Mucosa of descending colon (tissue), 3 donors: ENCODE data around the gene GPR141. TPM values are rescaled to one million over a fixed set of nuclear protein-coding genes. Genes with fewer than 3 reads are reported as not detected.

Experiments
- ATAC-seq: fragments of 200-7000 bp; cut with Tn5 transposase; one replicate; pipeline ENCODE4 v1.9.1; 2020; ENCODE audit warnings: mild to moderate bottlenecking, moderate library complexity
- DNase-seq, 3 donors: peaks; one replicate each; pipeline ENCODE4 v3.0.0-alpha.2; 2020
- H3K36me3 ChIP-seq: fragments of 200-600 bp; one replicate; pipeline ENCODE4 v1.8.0; 2021; ENCODE audit warnings: low read depth, mild to moderate bottlenecking
- H3K4me1 ChIP-seq: fragments of 200-600 bp; one replicate; pipeline ENCODE4 v1.8.0; 2021; ENCODE audit warnings: low read depth, mild to moderate bottlenecking
- H3K4me3 ChIP-seq: fragments of 200-600 bp; one replicate; pipeline ENCODE4 v1.8.0; 2021; ENCODE audit warnings: mild to moderate bottlenecking
- H3K9me3 ChIP-seq: fragments of 200-600 bp; one replicate; pipeline ENCODE4 v1.8.0; 2021; ENCODE audit warnings: mild to moderate bottlenecking
- CTCF ChIP-seq: fragments of 200-600 bp; IDR thresholded peaks from one replicate; pipeline ENCODE4 v1.8.0; 2022; ENCODE audit warnings: antibody characterized with exemption, mild to moderate bottlenecking
- intact Hi-C, 2 donors: fragments of 100-400 bp; cut with DNase I in 1 of 2; cut with micrococcal nuclease in 1 of 2; formaldehyde crosslinking; loops; one replicate each; pipeline versions ENCODE4 v1.11.0 to v1.11.1; 2022; cut with DNase I, micrococcal nuclease
- total RNA-seq, 3 donors: library from RNA; stranded (reverse); fragmentation: NEBNext Ultra II Directional in 2 of 3; extraction: Animal tissue kit (Norgen Biotek cat#: 25700) in 2 of 3; gene quantifications; one replicate each; pipeline versions ENCODE4 v1.2.1 to v1.2.4, GENCODE V29; 2021 to 2023
- donor health status: DM: no; HTN: no; CAD: no; lungs with moderate emphysema.
- donor health status: DM: no; HTN: no; CAD: no.
- donor health status: DM: no; HTN: yes; CAD: no.

GPR141 gene
- total RNA-seq, 3 donors from 2014 or later: 0.94 to 1.0 TPM; not detected in 1

- TF ChIP-seq CTCF: no peak
- no peak for ATAC-seq
- Histone ChIP-seq H3K4me3 (no peak overlapping the region), H3K9me3 (no peaks in the 10 kb centered on the region), H3K4me1 (no peaks in the 10 kb centered on the region), H3K36me3 (no peaks in the 10 kb centered on the region)
- no peak for DNase-seq
- intact Hi-C loops: no loop called here
These were observed 41.2 kb downstream of the GPR141 start for GRCh38 chr7:37724732-37725131.

- no peak for TF ChIP-seq CTCF
- no peak for DNase-seq
These were observed 42.5 kb downstream of the GPR141 start for GRCh38 chr7:37726016-37726415.

GRCh38 chr7:37728747-37729146 lies 45.2 kb downstream of the GPR141 start:
- no peaks in the 10 kb centered on the region for H3K9me3 ChIP-seq
- DNase-seq: no peak
- intact Hi-C loops: no loop called here
- no peak for TF ChIP-seq CTCF
- no peak overlapping the region for H3K4me3 ChIP-seq
- ATAC-seq: no peak
- no peaks in the 10 kb centered on the region for H3K36me3 ChIP-seq
- no peaks in the 10 kb centered on the region for H3K4me1 ChIP-seq

More at GRCh38 chr7:37726016-37726415, 42.5 kb downstream of the GPR141 start:
- Histone ChIP-seq H3K9me3 (no peaks in the 10 kb centered on the region), H3K4me3 (no peak overlapping the region), H3K36me3 (no peaks in the 10 kb centered on the region), H3K4me1 (no peaks in the 10 kb centered on the region)
- ATAC-seq: no peak
- intact Hi-C loops: no loop called here

- TF ChIP-seq CTCF: no peak
- Histone ChIP-seq H3K4me1 (no peaks in the 10 kb centered on the region), H3K4me3 (no peak overlapping the region), H3K9me3 (no peaks in the 10 kb centered on the region), H3K36me3 (no peaks in the 10 kb centered on the region)
- intact Hi-C loops: no loop called here
- no peak for ATAC-seq
- DNase-seq: no peak
These were observed 45.6 kb downstream of the GPR141 start for GRCh38 chr7:37729181-37729580.

- TF ChIP-seq CTCF: no peak
- H3K4me1 ChIP-seq: no peaks in the 10 kb centered on the region
- no peaks in the 10 kb centered on the region for H3K36me3 ChIP-seq
- H3K4me3 ChIP-seq: no peak overlapping the region
- intact Hi-C loops: no loop called here
- DNase-seq (no peak), ATAC-seq (no peak)
- no peaks in the 10 kb centered on the region for H3K9me3 ChIP-seq
These were observed 46.9 kb downstream of the GPR141 start for GRCh38 chr7:37730501-37730900.

GRCh38 chr7:37732253-37732652 lies 48.7 kb downstream of the GPR141 start:
- Histone ChIP-seq H3K36me3 (no peaks in the 10 kb centered on the region), H3K4me1 (no peaks in the 10 kb centered on the region), H3K9me3 (no peaks in the 10 kb centered on the region), H3K4me3 (no peak overlapping the region)
- DNase-seq (peak in 1 of 3 donors; percentile 27), ATAC-seq (peak; percentile 49)
- TF ChIP-seq CTCF: no peak
- intact Hi-C loops: no loop called here
